PC-3 (cell line): ENCODE data around the gene ZC3H12C. TPM values are rescaled to one million over a fixed set of nuclear protein-coding genes. Genes with fewer than 3 reads are reported as not detected.

Source experiments
- ATAC-seq: fragments of 200-7000 bp; cut with Tn5 transposase; 2 replicates; pipeline ENCODE4 v1.9.1; 2020; ENCODE audit warnings: mild to moderate bottlenecking, moderate library complexity
- Bru-seq: library from RNA; stranded (reverse); fragments of 400-500 nt; gene quantifications from one replicate; lab custom pipeline; 2021; lab: Mats Ljungman, UMichigan
- BruChase-seq, 2 experiments: library from RNA; stranded (reverse); fragments of 400-500 nt; gene quantifications; one replicate each; lab custom pipeline; 2021; lab: Mats Ljungman, UMichigan
- BruUV-seq: library from RNA; stranded (reverse); fragments of 400-500 nt; replicated peaks from 2 replicates; lab custom pipeline; 2021; lab: Mats Ljungman, UMichigan
- CTCF ChIA-PET: fragments of 300-600 bp; sonication (Branson Sonifier 250); formaldehyde crosslinking; loops from one replicate; lab custom pipeline; 2022; ENCODE audit warnings: antibody characterized with exemption; lab: Charles Lee
- POLR2A ChIA-PET: fragments of 300-600 bp; sonication (Branson Sonifier 250); formaldehyde crosslinking; loops from one replicate; lab custom pipeline; 2022; ENCODE audit warnings: antibody characterized with exemption; ENCODE audit not compliant: unreplicated experiment; lab: Charles Lee
- DNase-seq: peaks from one replicate; pipeline ENCODE4 v3.0.0-alpha.2; 2015
- H2AFZ ChIP-seq: fragments of 300-600 bp; sonication (generic); 2 replicates; pipeline ENCODE4 v1.6.0; 2016; ENCODE audit warnings: antibody characterized with exemption, low read length
- H3F3A ChIP-seq: fragments of 300-600 bp; sonication (generic); one replicate; pipeline ENCODE4 v1.6.0; 2017; ENCODE audit warnings: antibody characterized with exemption, low read length, control low read depth, mild to moderate bottlenecking; ENCODE audit not compliant: unreplicated experiment
- H3K27ac ChIP-seq: fragments of 300-600 bp; sonication (generic); 2 replicates; pipeline ENCODE4 v1.5.1; 2016; ENCODE audit warnings: mild to moderate bottlenecking, low read length
- H3K27me3 ChIP-seq: fragments of 300-600 bp; sonication (generic); 2 replicates; pipeline ENCODE4 v1.6.1; 2016; ENCODE audit warnings: low read length, mixed read lengths
- H3K36me3 ChIP-seq: fragments of 300-600 bp; sonication (generic); 2 replicates; pipeline ENCODE4 v1.6.1; 2016; ENCODE audit warnings: low read depth, mixed run types, low read length, mixed read lengths
- H3K4me1 ChIP-seq: fragments of 300-600 bp; sonication (generic); 2 replicates; pipeline ENCODE4 v1.5.1; 2016; ENCODE audit warnings: low read length; ENCODE audit not compliant: insufficient read depth
- H3K4me2 ChIP-seq: fragments of 300-600 bp; sonication (generic); 2 replicates; pipeline ENCODE4 v1.6.0; 2016; ENCODE audit warnings: low read length
- H3K4me3 ChIP-seq: fragments of 300-600 bp; sonication (generic); 2 replicates; pipeline ENCODE4 v1.5.1; 2016; ENCODE audit warnings: mild to moderate bottlenecking, low read length, mixed read lengths
- H3K79me2 ChIP-seq: fragments of 300-600 bp; sonication (generic); 2 replicates; pipeline ENCODE4 v1.6.1; 2017; ENCODE audit warnings: low read length, mixed read lengths
- H3K9ac ChIP-seq: fragments of 300-600 bp; sonication (generic); 2 replicates; pipeline ENCODE4 v1.6.0; 2016; ENCODE audit warnings: mild to moderate bottlenecking, low read length
- H3K9me2 ChIP-seq: fragments of 300-600 bp; sonication (generic); replicated peaks from 2 replicates; pipeline ENCODE4 v1.6.1; 2016; ENCODE audit warnings: mixed run types, low read length, mixed read lengths
- H3K9me3 ChIP-seq: fragments of 300-600 bp; sonication (generic); 2 replicates; pipeline ENCODE4 v1.6.1; 2016; ENCODE audit warnings: low read length, mixed read lengths
- H4K20me1 ChIP-seq: fragments of 300-600 bp; sonication (generic); 2 replicates; pipeline ENCODE4 v1.6.1; 2016; ENCODE audit warnings: low read length, mixed read lengths
- CTCF ChIP-seq: fragments of 300-600 bp; sonication (generic); conservative IDR thresholded peaks from 2 replicates; pipeline ENCODE4 v1.5.1; 2017; ENCODE audit warnings: antibody characterized with exemption, low read depth, mild to moderate bottlenecking, low read length
- EZH2 ChIP-seq: fragments of 300-600 bp; sonication (generic); IDR thresholded peaks from one replicate; pipeline ENCODE4 v1.6.1; 2017; ENCODE audit warnings: antibody characterized with exemption, mild to moderate bottlenecking, low read length; ENCODE audit not compliant: unreplicated experiment
- EZH2phosphoT487 ChIP-seq: fragments of 300-600 bp; sonication (generic); IDR thresholded peaks from 2 replicates; pipeline ENCODE4 v1.6.1; 2018; ENCODE audit warnings: mild to moderate bottlenecking, antibody characterized with exemption, low read length, borderline replicate concordance
- intact Hi-C: fragments of 100-400 bp; cut with micrococcal nuclease; formaldehyde crosslinking; loops from 2 replicates; pipeline ENCODE4 v1.9.0; 2023
- long read RNA-seq: library from polyadenylated mRNA; unstranded; transcript quantifications from one replicate; pipeline ENCODE4 v2.0.0, GENCODE V29; 2021; ENCODE audit not compliant: unreplicated experiment
- total RNA-seq: library from RNA; depleted of rRNA; stranded (reverse); fragments of >200 nt; gene quantifications from 2 replicates; pipeline ENCODE4 v1.2.3, GENCODE V29; 2014; rRNA removed

ZC3H12C gene
- total RNA-seq (25.2 and 30.7 TPM in 2 replicates), Bru-seq, nascent RNA (percentile 99 among the genes with signal in this experiment), BruChase-seq, experiment 1, labeled RNA remaining after a 6-hour chase (percentile 94 among the genes with signal in this experiment), BruChase-seq, experiment 2, labeled RNA remaining after a 2-hour chase (percentile 99 among the genes with signal in this experiment)
- long read RNA-seq, partial matches to known transcripts, result 1 of 31 reads
- long read RNA-seq, other reads (novel, unspliced or antisense), result 30 of 31 reads

DNA sequence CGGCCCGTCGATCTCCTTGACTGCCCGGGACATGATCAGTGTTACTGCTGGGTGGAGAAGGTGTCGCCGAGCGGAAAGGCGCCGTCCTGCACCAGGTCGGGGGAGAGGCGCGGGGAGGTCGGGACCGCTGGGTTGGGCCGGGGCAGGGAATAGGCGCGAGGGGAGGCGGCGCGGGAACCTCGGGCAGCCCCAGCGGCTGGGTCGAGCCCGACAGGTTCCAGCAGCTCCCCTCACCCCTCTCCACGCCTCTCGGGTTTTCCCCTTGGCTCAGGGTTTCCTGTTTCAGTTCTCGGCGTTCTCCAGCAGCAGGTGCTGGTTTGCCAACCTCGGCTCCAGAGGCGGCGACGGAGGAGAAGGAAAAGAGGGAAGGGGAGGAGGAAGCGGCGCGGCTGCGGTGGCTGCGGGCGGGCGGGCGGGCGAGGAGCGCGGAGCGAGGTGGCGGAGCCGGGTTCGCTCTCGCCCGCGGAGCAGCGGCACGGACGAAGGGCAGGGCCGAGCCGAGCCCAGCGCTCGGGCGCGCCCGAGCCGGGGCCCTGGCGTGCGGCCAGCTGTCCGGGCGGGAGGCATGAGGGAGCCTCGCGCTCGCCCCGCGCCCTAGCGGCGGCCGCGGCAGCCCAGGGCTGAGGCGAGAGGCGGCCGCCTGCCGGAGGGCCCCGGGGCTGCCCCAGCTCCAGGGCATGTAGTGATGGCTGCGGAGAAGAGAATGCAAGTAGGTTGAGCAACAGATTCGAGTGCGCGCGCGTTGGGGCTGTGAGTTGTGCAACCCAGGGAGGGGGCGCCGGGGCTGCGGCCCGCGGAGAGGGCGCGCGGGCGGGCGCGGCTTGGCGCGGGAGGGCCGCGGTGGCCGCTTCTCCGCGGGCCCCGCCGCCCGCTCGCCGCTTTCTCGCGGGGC lies at the start of gene ZC3H12C:
Gene ZC3H12C, plus strand, starts transcription at position 878 of the 892 bp plus-strand sequence. CDS start 20 bp downstream, outside the sequence.
- Histone ChIP-seq H3K36me3 (peaks cover 14% of the 10 kb centered on the region), H2AFZ (peak within 1 kb of the TSS; percentile 43), H3F3A (no peaks in the 10 kb centered on the region), H4K20me1 (peaks cover 37% of the 10 kb centered on the region), H3K27ac (peak within 1 kb of the TSS; percentile 95), H3K4me3 (peak within 1 kb of the TSS; percentile 83), H3K79me2 (peaks cover 59% of the 10 kb centered on the region), H3K4me2 (peak within 1 kb of the TSS; percentile 93), H3K27me3 (no peaks in the 10 kb centered on the region), H3K4me1 (peaks cover 42% of the 10 kb centered on the region), H3K9me2 (no peaks in the 10 kb centered on the region), H3K9me3 (no peaks in the 10 kb centered on the region), H3K9ac (peak within 1 kb of the TSS; percentile 94)
- ChIA-PET CTCF (interaction anchor here (0.6 to 1.7 kb wide), 5 partner anchors 16 to 154 kb away, joined by 3 to 9 read pairs (median 6); no protein-coding TSS in a partner anchor), POLR2A (interaction anchor here (0.6 to 1.7 kb wide), 9 partner anchors 15 to 1183 kb away, joined by 3 to 41 read pairs (median 6); no protein-coding TSS in a partner anchor)
- intact Hi-C loops, result loop anchor here (1.0 kb wide), 4 partner anchors 16 to 146 kb away; no protein-coding TSS in a partner anchor
- peak; percentile 57; the same call in 1 of the 2 replicates for TF ChIP-seq EZH2phosphoT487
- TF ChIP-seq EZH2, result no peak
- TF ChIP-seq CTCF, result no peak
- peak; percentile 96 for DNase-seq
- peak; percentile 66 for ATAC-seq
- no TSS peak for BruUV-seq

DNA sequence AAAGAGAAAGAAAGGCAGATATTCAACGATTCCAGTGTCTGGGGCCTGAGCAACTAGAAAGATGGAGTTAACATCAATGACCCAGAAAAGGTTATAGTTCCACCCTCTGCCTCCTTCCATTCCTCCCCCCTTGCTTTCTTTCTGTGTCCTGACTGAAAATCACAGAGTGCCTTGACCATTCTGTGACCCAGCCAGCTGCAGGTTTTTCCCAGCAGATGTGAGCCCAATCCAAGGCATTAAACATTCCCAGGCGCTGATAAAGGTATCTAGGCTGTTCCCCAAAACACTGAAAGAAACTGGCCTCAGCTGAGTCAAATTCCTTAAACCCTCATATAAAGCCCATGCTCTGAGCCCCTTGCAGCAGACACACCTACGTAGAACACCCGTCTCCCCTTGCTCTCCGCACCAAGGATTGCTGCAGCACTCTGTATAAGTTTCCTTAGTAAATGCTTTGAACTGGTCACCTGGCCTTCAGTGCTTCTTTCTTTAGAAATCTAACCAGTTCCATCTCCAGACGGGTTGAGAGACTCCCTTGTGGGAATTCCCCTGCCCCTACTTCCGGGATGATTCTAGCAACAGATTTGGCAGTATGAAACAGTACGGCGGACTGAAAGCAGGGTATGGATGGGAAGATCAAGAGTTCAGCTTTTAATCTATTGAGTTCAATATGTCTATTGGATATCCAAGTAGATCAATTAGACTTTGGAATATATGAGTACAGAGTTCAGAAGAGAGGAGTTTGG lies 48.8 kb upstream of the ZC3H12C start:
- no peak for DNase-seq
- H2AFZ ChIP-seq, result no peak overlapping the region
- no peaks in the 10 kb centered on the region for H3K9me2 ChIP-seq
- no peaks in the 10 kb centered on the region for H3K27me3 ChIP-seq
- no peak overlapping the region for H3K4me3 ChIP-seq
- CTCF ChIA-PET, result no interaction called here
- no peaks in the 10 kb centered on the region for H3F3A ChIP-seq
- POLR2A ChIA-PET, result no interaction called here
- ATAC-seq, result no peak
- H3K9ac ChIP-seq, result no peak overlapping the region
- H3K36me3 ChIP-seq, result no peaks in the 10 kb centered on the region
- intact Hi-C loops, result no loop called here
- TF ChIP-seq EZH2phosphoT487, result no peak
- no peak for TF ChIP-seq CTCF
- TF ChIP-seq EZH2, result no peak
- no TSS peak for BruUV-seq
- H3K4me2 ChIP-seq, result no peak overlapping the region
- no peaks in the 10 kb centered on the region for H4K20me1 ChIP-seq
- no peaks in the 10 kb centered on the region for H3K4me1 ChIP-seq
- H3K27ac ChIP-seq, result no peak overlapping the region
- H3K79me2 ChIP-seq, result no peaks in the 10 kb centered on the region
- no peaks in the 10 kb centered on the region for H3K9me3 ChIP-seq
